ENCODE data around the gene SHROOM2.

Gene SHROOM2

DNA sequence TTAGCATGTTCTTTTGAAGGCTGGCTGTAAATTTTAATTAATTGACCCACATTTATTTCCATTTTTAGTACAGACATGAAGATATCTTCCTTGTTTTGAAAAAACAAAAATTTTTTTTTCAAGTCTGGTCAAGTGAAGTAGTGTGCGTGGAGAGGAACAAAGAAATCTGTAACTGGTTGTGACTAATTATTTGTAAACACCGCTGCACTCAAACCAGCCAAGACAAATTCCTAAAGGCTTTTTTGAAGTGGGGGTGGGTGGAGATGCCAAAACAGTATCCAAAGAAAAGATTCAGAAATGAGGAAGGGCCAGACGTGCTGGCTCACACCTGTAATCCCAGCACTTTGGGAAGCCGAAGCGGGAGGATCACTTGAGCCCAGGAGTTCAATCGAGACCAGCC is 88.3 kb downstream of the SHROOM2 start:
- no peak for DNase-seq (ENCODE audit: low read depth)
- TF ChIP-seq, protein P1, sequence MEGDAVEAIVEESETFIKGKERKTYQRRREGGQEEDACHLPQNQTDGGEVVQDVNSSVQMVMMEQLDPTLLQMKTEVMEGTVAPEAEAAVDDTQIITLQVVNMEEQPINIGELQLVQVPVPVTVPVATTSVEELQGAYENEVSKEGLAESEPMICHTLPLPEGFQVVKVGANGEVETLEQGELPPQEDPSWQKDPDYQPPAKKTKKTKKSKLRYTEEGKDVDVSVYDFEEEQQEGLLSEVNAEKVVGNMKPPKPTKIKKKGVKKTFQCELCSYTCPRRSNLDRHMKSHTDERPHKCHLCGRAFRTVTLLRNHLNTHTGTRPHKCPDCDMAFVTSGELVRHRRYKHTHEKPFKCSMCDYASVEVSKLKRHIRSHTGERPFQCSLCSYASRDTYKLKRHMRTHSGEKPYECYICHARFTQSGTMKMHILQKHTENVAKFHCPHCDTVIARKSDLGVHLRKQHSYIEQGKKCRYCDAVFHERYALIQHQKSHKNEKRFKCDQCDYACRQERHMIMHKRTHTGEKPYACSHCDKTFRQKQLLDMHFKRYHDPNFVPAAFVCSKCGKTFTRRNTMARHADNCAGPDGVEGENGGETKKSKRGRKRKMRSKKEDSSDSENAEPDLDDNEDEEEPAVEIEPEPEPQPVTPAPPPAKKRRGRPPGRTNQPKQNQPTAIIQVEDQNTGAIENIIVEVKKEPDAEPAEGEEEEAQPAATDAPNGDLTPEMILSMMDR (IDR thresholded peaks at IDR 0.05; ENCODE audit: control insufficient read depth, extremely low read depth, insufficient read depth): no peak
- H3K4me3 ChIP-seq (ENCODE audit: low read depth, low read length): no peak overlapping the region

DNA sequence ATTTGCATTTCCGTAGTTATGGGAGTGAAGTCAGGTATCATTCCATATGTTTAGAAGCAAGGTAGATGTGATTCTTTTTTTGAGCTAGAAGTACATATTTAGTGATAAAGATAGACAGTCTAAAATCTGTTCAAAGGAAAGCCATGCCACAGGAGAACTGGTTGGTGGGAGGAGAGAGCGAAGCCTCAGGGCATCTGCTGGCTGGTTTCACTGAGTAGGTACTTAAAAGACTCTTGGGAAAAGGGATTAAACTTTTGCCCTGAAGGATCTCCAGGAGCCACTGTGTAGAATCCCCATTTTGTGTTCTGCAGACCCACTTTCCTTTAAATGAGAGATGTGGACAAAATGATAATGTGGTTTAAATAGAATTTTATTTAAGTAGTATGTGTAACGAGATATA is 89.6 kb downstream of the SHROOM2 start:
- TF ChIP-seq, protein P1 (IDR thresholded peaks at IDR 0.05; ENCODE audit: control insufficient read depth, extremely low read depth, insufficient read depth): no peak
- no peak for DNase-seq (ENCODE audit: low read depth)
- no peak overlapping the region for H3K4me3 ChIP-seq (ENCODE audit: low read depth, low read length)

DNA sequence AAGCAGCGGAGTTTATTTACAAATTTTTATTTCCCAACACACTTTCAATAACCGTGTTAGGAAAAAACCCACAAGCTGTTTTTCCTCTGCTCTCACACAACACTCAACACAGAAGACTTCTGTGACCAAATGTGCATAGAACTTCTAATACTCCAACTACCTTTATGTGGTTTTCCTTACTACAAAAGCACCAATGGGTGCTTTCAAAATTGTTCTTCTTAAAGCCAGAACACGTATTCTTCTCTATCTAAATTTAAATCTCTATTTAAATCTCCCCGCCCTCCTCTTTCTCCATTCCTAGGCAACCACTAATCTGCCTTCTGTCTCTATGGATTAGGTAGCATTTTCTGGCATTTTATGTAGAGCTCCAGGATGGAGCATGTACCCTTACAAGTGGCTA is 90.0 kb downstream of the SHROOM2 start:
- no peak overlapping the region for H3K4me3 ChIP-seq (ENCODE audit: low read depth, low read length)
- TF ChIP-seq, protein P1 (IDR thresholded peaks at IDR 0.05; ENCODE audit: control insufficient read depth, extremely low read depth, insufficient read depth): no peak
- no peak for DNase-seq (ENCODE audit: low read depth)

DNA sequence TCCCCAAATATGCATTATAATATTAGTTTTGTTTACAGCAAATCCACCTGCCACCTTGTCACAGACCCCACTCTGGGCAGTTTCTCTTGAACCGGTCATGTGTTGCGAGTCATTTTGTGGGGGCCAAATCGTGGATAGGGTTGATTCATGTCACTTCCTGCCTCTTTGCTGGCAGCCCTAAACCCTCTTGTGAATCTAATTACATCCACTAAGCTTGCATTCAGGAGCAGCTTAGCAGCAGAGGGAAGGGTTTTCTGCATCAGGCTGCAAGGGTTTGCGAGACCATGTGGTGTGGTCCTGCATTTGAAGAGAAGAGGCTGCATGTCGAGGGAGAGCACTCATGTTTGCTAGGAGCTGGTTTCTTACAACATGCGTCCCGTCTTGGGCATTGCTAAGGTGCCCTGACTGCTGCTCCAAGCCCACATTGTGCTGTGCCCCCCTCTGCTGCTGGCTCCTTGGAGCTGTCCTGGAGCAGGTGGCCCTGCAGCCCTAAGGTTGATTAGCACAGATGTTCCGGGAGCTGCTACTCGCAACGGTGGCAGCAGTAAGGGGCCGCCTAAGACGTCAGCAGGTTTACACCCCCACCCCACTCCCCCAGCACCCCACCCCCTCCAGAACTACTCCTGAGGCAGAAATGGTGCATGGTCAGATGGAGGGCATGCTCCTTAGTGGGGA is 92.1 kb downstream of the SHROOM2 start:
- H3K4me3 ChIP-seq (ENCODE audit: low read depth, low read length): no peak overlapping the region
- no peak for DNase-seq (ENCODE audit: low read depth)
- TF ChIP-seq, protein P1 (IDR thresholded peaks at IDR 0.05; ENCODE audit: control insufficient read depth, extremely low read depth, insufficient read depth): no peak

DNA sequence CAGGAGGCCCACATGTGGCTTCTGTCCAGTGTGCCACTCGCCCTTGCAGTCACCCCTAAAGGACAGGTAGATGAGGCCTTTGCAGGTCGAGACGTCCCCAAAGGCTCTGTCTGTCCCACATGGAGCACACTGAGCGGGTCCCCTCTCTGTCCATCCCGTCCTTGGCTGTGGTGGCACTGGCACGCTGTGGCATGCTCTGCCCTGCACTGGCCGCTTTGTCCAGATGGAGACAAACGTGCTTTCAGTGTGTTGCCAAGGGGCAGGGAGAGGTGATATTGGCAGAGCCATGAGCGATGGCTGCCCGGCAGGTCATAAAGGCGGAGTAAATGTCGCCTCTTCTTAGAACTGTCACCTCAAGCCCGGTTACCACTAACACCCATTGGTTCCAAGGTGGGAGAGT is 94.0 kb downstream of the SHROOM2 start:
- TF ChIP-seq, protein P1 (IDR thresholded peaks at IDR 0.05; ENCODE audit: control insufficient read depth, extremely low read depth, insufficient read depth): no peak
- DNase-seq (ENCODE audit: low read depth): no peak
- H3K4me3 ChIP-seq (ENCODE audit: low read depth, low read length): no peak overlapping the region

DNA sequence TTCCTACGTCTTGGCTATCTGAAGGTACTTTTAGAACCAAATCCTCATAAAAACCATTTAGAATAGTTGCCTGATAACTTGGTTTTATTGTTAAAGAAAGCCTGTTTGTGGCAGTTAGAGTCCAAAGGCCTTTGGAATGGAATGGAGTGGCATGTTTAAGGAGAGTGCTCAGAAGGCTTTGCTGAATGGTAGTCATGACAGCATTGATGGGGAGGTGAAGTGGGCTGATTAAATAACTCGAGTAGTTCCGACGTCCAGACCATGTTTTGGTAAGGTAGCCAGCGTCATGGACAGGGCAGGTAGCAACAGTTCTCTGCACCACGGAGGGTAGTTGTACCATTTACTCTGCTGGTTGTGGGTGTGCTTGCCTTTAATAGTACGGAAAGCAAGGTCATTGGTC is 94.6 kb downstream of the SHROOM2 start:
- H3K4me3 ChIP-seq (ENCODE audit: low read depth, low read length): no peak overlapping the region
- TF ChIP-seq, protein P1 (IDR thresholded peaks at IDR 0.05; ENCODE audit: control insufficient read depth, extremely low read depth, insufficient read depth): no peak
- DNase-seq (ENCODE audit: low read depth): no peak

Measured in LNCaP clone FGC (cell line).